ENCODE data around the gene GNL3.

DNA sequence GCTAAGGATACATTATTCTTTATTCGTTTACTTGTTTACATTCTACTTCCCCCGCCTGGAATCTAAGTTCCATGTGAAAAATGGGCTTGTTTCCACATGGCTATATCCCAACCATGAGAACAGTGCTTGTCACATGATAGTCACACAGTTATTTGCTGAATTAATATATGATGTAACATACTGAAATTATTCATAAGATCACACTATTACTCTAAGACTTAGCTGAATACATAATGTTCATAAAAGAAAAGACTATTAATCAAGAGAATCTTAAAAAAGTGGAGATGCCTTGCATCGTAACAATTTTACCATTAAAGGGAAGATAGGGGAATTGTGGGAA lies 6.7 kb upstream of the GNL3 start:
- no peak for TF ChIP-seq MYC (IDR thresholded peaks at IDR 0.05; ENCODE audit: borderline replicate concordance, low read length)
- no peak for TF ChIP-seq CTCF (IDR thresholded peaks at IDR 0.05)
- TF ChIP-seq NFE2L2 (conservative IDR thresholded peaks at IDR 0.05; ENCODE audit: low read length), result no peak
- no peak for TF ChIP-seq SMC3 (IDR thresholded peaks at IDR 0.05)
- TF ChIP-seq ZC3H11A (IDR thresholded peaks at IDR 0.05), result no peak

Data from A549 (cell line).